ENCODE results near the gene ATP2A3. TPM values are rescaled to one million over a fixed set of nuclear protein-coding genes. Genes with fewer than 3 reads are reported as not detected.

The ATP2A3 gene
- total RNA-seq, 4 donors from 2014 or later = 0.89 to 1.4 (median 0.98) TPM

GRCh38 chr17:3895354-3895753, 68.9 kb downstream of the ATP2A3 start:
- no peaks in the 10 kb centered on the region for H3K27me3 ChIP-seq
- ATAC-seq (no peak), DNase-seq (no peak)
- H3K36me3 ChIP-seq = no peaks in the 10 kb centered on the region
- intact Hi-C loops (cut with DNase I; ENCODE audit: low total_unique reads) (no loop called here), in situ Hi-C loops (cut with MboI; ENCODE audit: low sequenced_read_pairs in 4 of 4) (no loop called here)
- H3K4me3 ChIP-seq = no peak overlapping the region
- H3K9me3 ChIP-seq = no peaks in the 10 kb centered on the region
- no peak for TF ChIP-seq CTCF (IDR thresholded peaks at IDR 0.05 in 4 of 5, conservative IDR thresholded peaks at IDR 0.05 in 1 of 5)
- no peak for TF ChIP-seq POLR2A (IDR thresholded peaks at IDR 0.05)
- H3K27ac ChIP-seq = peak overlapping the region; percentile 75 to 81 (median 77)
- peaks cover 21 to 26% of the 10 kb centered on the region in 2 donors for H3K4me1 ChIP-seq

GRCh38 chr17:3894911-3895343, 69.3 kb downstream of the ATP2A3 start:
- H3K4me3 ChIP-seq = no peak overlapping the region
- intact Hi-C loops (cut with DNase I; ENCODE audit: low total_unique reads) = loop anchor here (5.0 kb wide), 1 partner anchor 158 kb away; no protein-coding TSS in a partner anchor
- H3K27me3 ChIP-seq = no peaks in the 10 kb centered on the region
- no peaks in the 10 kb centered on the region for H3K9me3 ChIP-seq
- no peaks in the 10 kb centered on the region for H3K36me3 ChIP-seq
- ATAC-seq = peak; percentile 19 to 35
- DNase-seq = peak; percentile 23 to 28
- in situ Hi-C loops (cut with MboI; ENCODE audit: low sequenced_read_pairs in 4 of 4) = no loop called here
- H3K4me1 ChIP-seq = peaks cover 21 to 26% of the 10 kb centered on the region in 2 donors
- peak overlapping the region; percentile 75 to 81 (median 77) for H3K27ac ChIP-seq
- TF ChIP-seq POLR2A (IDR thresholded peaks at IDR 0.05) (no peak), CTCF (IDR thresholded peaks at IDR 0.05 in 4 of 5, conservative IDR thresholded peaks at IDR 0.05 in 1 of 5) (no peak)

- intact Hi-C loops (cut with DNase I; ENCODE audit: low total_unique reads) (loop anchor here (5.0 kb wide), 1 partner anchor 157 kb away; no protein-coding TSS in a partner anchor), in situ Hi-C loops (cut with MboI; ENCODE audit: low sequenced_read_pairs in 4 of 4) (no loop called here)
- H3K4me1 ChIP-seq = peaks cover 26% of the 10 kb centered on the region in 2 donors
- DNase-seq = no peak
- H3K27me3 ChIP-seq = no peaks in the 10 kb centered on the region
- no peak for ATAC-seq
- H3K36me3 ChIP-seq = no peaks in the 10 kb centered on the region
- H3K4me3 ChIP-seq = no peak overlapping the region
- H3K9me3 ChIP-seq = no peaks in the 10 kb centered on the region
- peak overlapping the region; percentile 75 to 81 (median 77) for H3K27ac ChIP-seq
- TF ChIP-seq CTCF (IDR thresholded peaks at IDR 0.05 in 4 of 5, conservative IDR thresholded peaks at IDR 0.05 in 1 of 5) (no peak), POLR2A (IDR thresholded peaks at IDR 0.05) (no peak)
Observed at GRCh38 chr17:3894188-3894587, 70.0 kb downstream of the ATP2A3 start.

GRCh38 chr17:3893720-3894116, 70.5 kb downstream of the ATP2A3 start:
- H3K27ac ChIP-seq = peak overlapping the region; percentile 75 to 81 (median 77)
- no peaks in the 10 kb centered on the region for H3K9me3 ChIP-seq
- H3K4me1 ChIP-seq = peaks cover 30 to 31% of the 10 kb centered on the region in 2 donors
- TF ChIP-seq POLR2A (IDR thresholded peaks at IDR 0.05) (no peak), CTCF (IDR thresholded peaks at IDR 0.05 in 4 of 5, conservative IDR thresholded peaks at IDR 0.05 in 1 of 5) (no peak)
- no peaks in the 10 kb centered on the region for H3K36me3 ChIP-seq
- intact Hi-C loops (cut with DNase I; ENCODE audit: low total_unique reads) = loop anchor here (1.0 to 5.0 kb wide), 2 partner anchors 47 to 156 kb away; partner anchors contain the start of gene NCBP3
- ATAC-seq = no peak
- peak overlapping the region; percentile 61 to 83 (median 68) for H3K4me3 ChIP-seq
- no peak for DNase-seq
- in situ Hi-C loops (cut with MboI; ENCODE audit: low sequenced_read_pairs in 4 of 4) = no loop called here
- no peaks in the 10 kb centered on the region for H3K27me3 ChIP-seq

Data from gastrocnemius medialis (tissue), 4 donors.